ENCODE data around the gene SAMSN1.

GRCh38 chr21:14548779-14549178, 2.7 kb upstream of the SAMSN1 start:
- TF ChIP-seq ZNF764 (CRISPR knock-in tag; IDR thresholded peaks at IDR 0.05; ENCODE audit: low read depth) (no peak), NCOA1 (IDR thresholded peaks at IDR 0.05; ENCODE audit: low read depth) (no peak), MAX (CRISPR knock-in tag; IDR thresholded peaks at IDR 0.05) (no peak), ZKSCAN8 (CRISPR knock-in tag; IDR thresholded peaks at IDR 0.05) (no peak), E2F5 (CRISPR knock-in tag; IDR thresholded peaks at IDR 0.05) (no peak), ZC3H4 (CRISPR knock-in tag; IDR thresholded peaks at IDR 0.05; ENCODE audit: borderline replicate concordance) (no peak), TEAD1 (CRISPR knock-in tag; IDR thresholded peaks at IDR 0.05) (no peak)

All from K562 (cell line).